Measurements from ENCODE around the gene SERPINI1.
"Not testable (repeated sequence)": the region's sequence is repeated elsewhere in the genome, so short reads cannot be mapped to it uniquely, and the experiment has no call there.

Gene SERPINI1

GRCh38 chr3:167816953-167817352, 81.4 kb downstream of the SERPINI1 start:
- in situ Hi-C loops (cut with HindIII; ENCODE audit: low sequenced_read_pairs) = no loop called here
- no peak for DNase-seq (ENCODE audit: low read depth)

GRCh38 chr3:167820102-167820865, 84.8 kb downstream of the SERPINI1 start:
- TF ChIP-seq CTCF (IDR thresholded peaks at IDR 0.05; ENCODE audit: low read depth, low read length, missing control alignments) = no peak
- no peak for DNase-seq (ENCODE audit: low read depth)
- in situ Hi-C loops (cut with HindIII; ENCODE audit: low sequenced_read_pairs) = no loop called here
- H3K4me3 ChIP-seq (ENCODE audit: low read depth, low read length) = no peak overlapping the region

More at GRCh38 chr3:167816953-167817352, 81.4 kb downstream of the SERPINI1 start:
- no peak overlapping the region for H3K4me3 ChIP-seq (ENCODE audit: low read depth, low read length)
- TF ChIP-seq CTCF (IDR thresholded peaks at IDR 0.05; ENCODE audit: low read depth, low read length, missing control alignments) = no peak

- no peak for DNase-seq (ENCODE audit: low read depth)
- no peak overlapping the region for H3K4me3 ChIP-seq (ENCODE audit: low read depth, low read length)
- in situ Hi-C loops (cut with HindIII; ENCODE audit: low sequenced_read_pairs) = no loop called here
- no peak for TF ChIP-seq CTCF (IDR thresholded peaks at IDR 0.05; ENCODE audit: low read depth, low read length, missing control alignments)
Observed at GRCh38 chr3:167821248-167821805, 85.8 kb downstream of the SERPINI1 start.

GRCh38 chr3:167823738-167824137, 88.2 kb downstream of the SERPINI1 start:
- no peak overlapping the region for H3K4me3 ChIP-seq (ENCODE audit: low read depth, low read length)
- in situ Hi-C loops (cut with HindIII; ENCODE audit: low sequenced_read_pairs) = no loop called here
- DNase-seq (ENCODE audit: low read depth) = no peak
- TF ChIP-seq CTCF (IDR thresholded peaks at IDR 0.05; ENCODE audit: low read depth, low read length, missing control alignments) = no peak

GRCh38 chr3:167827588-167827987, 92.1 kb downstream of the SERPINI1 start:
- DNase-seq (ENCODE audit: low read depth); in situ Hi-C loops (cut with HindIII; ENCODE audit: low sequenced_read_pairs); H3K4me3 ChIP-seq (ENCODE audit: low read depth, low read length): not testable (repeated sequence)

- in situ Hi-C loops (cut with HindIII; ENCODE audit: low sequenced_read_pairs) = no loop called here
- no peak for TF ChIP-seq CTCF (IDR thresholded peaks at IDR 0.05; ENCODE audit: low read depth, low read length, missing control alignments)
- DNase-seq (ENCODE audit: low read depth) = no peak
- H3K4me3 ChIP-seq (ENCODE audit: low read depth, low read length) = no peak overlapping the region
Observed at GRCh38 chr3:167829071-167829470, 93.5 kb downstream of the SERPINI1 start.

GRCh38 chr3:167830007-167830406, 94.5 kb downstream of the SERPINI1 start:
- no peak overlapping the region for H3K4me3 ChIP-seq (ENCODE audit: low read depth, low read length)
- in situ Hi-C loops (cut with HindIII; ENCODE audit: low sequenced_read_pairs) = no loop called here
- no peak for TF ChIP-seq CTCF (IDR thresholded peaks at IDR 0.05; ENCODE audit: low read depth, low read length, missing control alignments)
- DNase-seq (ENCODE audit: low read depth) = no peak
